IPS-18a (cell line): ENCODE data around the gene WDPCP.
A peak's percentile ranks its signal among the peaks of the same experiment; 100 is the strongest.
"Not testable (repeated sequence)": the region's sequence is repeated elsewhere in the genome, so short reads cannot be mapped to it uniquely, and the experiment has no call there.

Source experiments
- H3K27ac ChIP-seq: one replicate; pipeline ENCODE4 v1.5.1; 2013; ENCODE audit warnings: low read length
- H3K27me3 ChIP-seq: one replicate; pipeline ENCODE4 v1.6.1; 2013; ENCODE audit warnings: mild to moderate bottlenecking, low read length; ENCODE audit not compliant: control insufficient read depth, insufficient read depth
- H3K36me3 ChIP-seq: one replicate; pipeline ENCODE4 v1.6.1; 2013; ENCODE audit warnings: low read depth, low read length; ENCODE audit not compliant: control insufficient read depth
- H3K4me1 ChIP-seq: one replicate; pipeline ENCODE4 v1.6.1; 2013; ENCODE audit warnings: low read depth, low read length; ENCODE audit not compliant: control insufficient read depth
- H3K4me3 ChIP-seq: one replicate; pipeline ENCODE4 v1.5.1; 2013; ENCODE audit warnings: low read length
- H3K9ac ChIP-seq: one replicate; pipeline ENCODE4 v1.6.1; 2013; ENCODE audit warnings: mild to moderate bottlenecking, low read length, moderate library complexity
- H3K9me3 ChIP-seq: one replicate; pipeline ENCODE4 v1.6.1; 2013; ENCODE audit warnings: low read depth, low read length; ENCODE audit not compliant: control insufficient read depth

WDPCP gene

DNA sequence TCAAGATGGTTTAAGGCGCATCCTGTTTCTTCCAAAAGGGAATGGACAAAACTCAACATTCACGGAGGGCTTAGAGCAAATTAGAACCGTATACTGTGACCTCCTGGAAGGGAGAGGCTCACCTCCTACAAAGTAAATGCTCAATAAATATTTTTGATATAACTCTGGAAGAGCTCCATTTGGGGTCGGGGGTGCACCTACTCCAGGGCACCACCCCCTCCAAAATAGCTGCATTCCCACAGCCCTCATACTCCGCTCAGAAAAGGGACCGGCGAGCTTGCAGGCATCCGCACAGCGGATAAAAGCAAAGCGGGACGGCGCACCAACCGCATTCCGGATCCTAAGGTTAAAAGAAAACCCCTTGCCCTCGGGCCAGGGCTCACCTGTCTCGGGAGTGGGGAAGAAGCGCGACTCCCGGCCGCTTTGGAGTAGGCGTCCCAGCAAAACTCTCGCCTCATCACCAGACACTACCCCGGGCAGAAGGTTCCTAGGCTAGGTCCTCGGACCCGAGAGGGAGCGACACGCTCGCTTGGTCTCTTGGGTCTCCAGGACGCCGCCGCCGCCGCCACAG, 378 bp downstream of the WDPCP start:
- Histone ChIP-seq H3K9ac (peak overlapping the region; percentile 72), H3K4me3 (peak overlapping the region; percentile 88), H3K4me1 (peaks cover 9% of the 10 kb centered on the region), H3K27ac (no peak overlapping the region), H3K27me3 (no peaks in the 10 kb centered on the region), H3K9me3 (no peaks in the 10 kb centered on the region), H3K36me3 (peaks cover 13% of the 10 kb centered on the region)

DNA sequence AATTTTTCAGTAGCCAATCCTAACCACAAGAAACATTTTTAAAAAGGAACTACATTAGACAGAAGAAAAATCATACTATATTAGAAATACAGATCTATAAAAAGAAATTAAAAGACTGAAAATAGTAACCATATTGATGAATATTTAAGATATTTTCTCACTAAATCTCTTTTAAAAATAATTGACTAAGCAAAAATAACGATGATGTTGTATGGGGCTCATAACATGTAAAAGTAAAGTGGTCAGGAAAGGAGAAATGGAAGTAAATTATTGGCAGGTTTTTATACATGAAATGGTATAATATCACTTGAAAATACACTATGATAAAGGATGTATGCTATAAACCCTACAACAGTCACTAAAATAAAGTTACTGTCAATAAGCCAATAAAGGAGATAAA, 5.4 kb downstream of the WDPCP start:
- Histone ChIP-seq H3K27ac (no peak overlapping the region), H3K4me3 (no peak overlapping the region)

GRCh38 chr2:63581298-63581961, 6.8 kb downstream of the WDPCP start:
- H3K27me3 ChIP-seq: no peaks in the 10 kb centered on the region
- H3K9ac ChIP-seq: no peak overlapping the region

More for the DNA sequence above, 5.4 kb downstream of the WDPCP start:
- H3K36me3 ChIP-seq: no peaks in the 10 kb centered on the region
- H3K9me3 ChIP-seq: no peaks in the 10 kb centered on the region
- H3K27me3 ChIP-seq: no peaks in the 10 kb centered on the region
- peaks cover 8% of the 10 kb centered on the region for H3K4me1 ChIP-seq
- no peak overlapping the region for H3K9ac ChIP-seq

DNA sequence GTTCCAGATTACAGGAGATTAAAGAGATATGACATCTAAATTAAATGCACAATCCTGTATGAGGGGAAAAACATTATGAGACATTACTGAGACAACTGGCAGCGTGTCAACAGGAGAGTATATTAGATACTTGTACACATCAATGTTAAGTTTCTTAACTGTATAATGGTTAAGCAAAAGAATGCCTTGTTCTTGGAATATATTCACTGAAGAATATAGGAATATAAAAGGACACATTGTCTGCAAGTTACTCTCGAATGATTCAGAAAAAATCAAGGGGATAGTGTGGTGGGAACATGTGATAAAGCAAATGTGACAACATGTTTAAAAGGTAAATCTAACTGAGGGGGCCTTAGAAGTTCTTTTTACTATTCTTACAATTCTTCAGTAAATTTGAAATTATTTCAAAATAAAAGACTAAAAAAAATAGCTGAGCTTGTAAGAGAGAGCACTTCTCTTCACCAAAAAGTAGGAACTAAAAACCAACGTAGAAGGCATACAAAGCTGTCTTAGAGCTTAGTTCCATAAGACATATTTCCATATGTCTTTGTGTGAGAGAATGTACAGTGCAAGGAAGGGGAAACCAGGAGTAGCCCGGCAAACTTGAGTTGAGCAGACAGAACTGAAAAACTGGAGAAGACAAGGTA, 7.5 kb downstream of the WDPCP start:
- H3K9ac ChIP-seq: no peak overlapping the region
- peak overlapping the region; percentile 30 for H3K27ac ChIP-seq
- H3K9me3 ChIP-seq: no peaks in the 10 kb centered on the region
- H3K27me3 ChIP-seq: no peaks in the 10 kb centered on the region
- H3K36me3 ChIP-seq: no peaks in the 10 kb centered on the region
- H3K4me3 ChIP-seq: no peak overlapping the region
- peaks cover 8% of the 10 kb centered on the region for H3K4me1 ChIP-seq

More at GRCh38 chr2:63581298-63581961, 6.8 kb downstream of the WDPCP start:
- H3K9me3 ChIP-seq: no peaks in the 10 kb centered on the region
- H3K36me3 ChIP-seq: no peaks in the 10 kb centered on the region
- H3K4me3 ChIP-seq: no peak overlapping the region
- peak overlapping the region; percentile 30 for H3K27ac ChIP-seq
- H3K4me1 ChIP-seq: peaks cover 8% of the 10 kb centered on the region

- Histone ChIP-seq H3K4me3 (no peak overlapping the region), H3K9ac (no peak overlapping the region), H3K27ac (no peak overlapping the region), H3K36me3 (no peaks in the 10 kb centered on the region), H3K9me3 (no peaks in the 10 kb centered on the region), H3K27me3 (no peaks in the 10 kb centered on the region), H3K4me1 (peaks cover 19% of the 10 kb centered on the region)
These were observed 9.5 kb downstream of the WDPCP start for GRCh38 chr2:63578767-63579166.

DNA sequence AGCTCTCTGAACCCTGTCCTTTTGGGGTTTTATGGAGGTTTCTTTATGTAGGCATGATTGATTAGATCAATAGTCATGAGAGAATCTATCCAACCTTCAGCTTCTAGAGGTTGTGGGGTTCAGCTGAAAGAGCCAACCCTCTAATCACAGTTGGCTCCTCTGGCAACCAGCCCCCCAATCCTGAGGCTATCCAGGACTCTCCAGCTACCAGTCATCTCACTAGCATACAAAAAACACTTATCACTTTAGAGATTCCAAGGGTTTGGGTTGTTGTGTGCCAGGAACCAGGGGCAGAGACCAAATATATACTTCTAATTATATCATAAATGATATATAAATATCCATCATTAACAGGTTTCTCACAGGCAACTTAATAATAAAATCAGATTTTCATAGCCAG, 11.7 kb downstream of the WDPCP start:
- Histone ChIP-seq H3K36me3 (no peaks in the 10 kb centered on the region), H3K9me3 (no peaks in the 10 kb centered on the region)

DNA sequence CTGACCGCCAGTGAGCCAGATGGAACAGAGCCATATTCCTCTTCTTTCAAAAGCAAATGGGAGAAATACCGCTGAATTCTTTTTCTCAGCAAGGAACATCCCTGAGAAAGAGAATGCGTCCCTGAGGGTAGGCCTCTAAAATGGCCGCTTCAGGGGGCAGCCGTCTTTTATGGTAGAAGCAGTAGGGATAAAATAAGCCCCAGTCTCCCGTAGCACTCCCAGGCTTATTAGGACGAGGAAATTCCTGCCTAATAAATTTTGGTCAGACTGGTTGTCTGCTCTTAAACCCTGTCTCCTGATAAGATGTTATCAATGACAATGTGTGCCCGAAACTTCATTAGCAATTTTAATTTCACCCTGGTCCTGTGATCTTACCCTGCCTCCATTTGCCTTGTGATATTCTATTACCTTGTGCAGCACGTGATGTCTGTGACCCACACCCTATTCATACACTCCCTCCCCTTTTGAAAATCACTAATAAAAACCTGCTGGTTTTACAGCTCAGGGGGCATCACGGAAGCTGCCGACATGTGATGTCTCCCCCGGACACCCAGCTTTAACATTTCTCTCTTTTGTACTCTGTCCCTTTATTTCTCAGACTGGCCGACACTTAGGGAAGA, 14.4 kb downstream of the WDPCP start:
- H3K36me3 ChIP-seq, H3K9me3 ChIP-seq, H3K27me3 ChIP-seq: not testable (repeated sequence)
- Histone ChIP-seq H3K4me1 (peaks cover 25% of the 10 kb centered on the region), H3K9ac (peak overlapping the region; percentile 62), H3K27ac (peak overlapping the region; percentile 81), H3K4me3 (peak overlapping the region; percentile 40)

More for the DNA sequence above, 11.7 kb downstream of the WDPCP start:
- Histone ChIP-seq H3K4me1 (peaks cover 24% of the 10 kb centered on the region), H3K27ac (no peak overlapping the region), H3K27me3 (no peaks in the 10 kb centered on the region), H3K9ac (no peak overlapping the region), H3K4me3 (no peak overlapping the region)

GRCh38 chr2:63573026-63573425, 15.3 kb downstream of the WDPCP start:
- H3K27ac ChIP-seq: peak overlapping the region; percentile 81
- not testable (repeated sequence) for H3K27me3 ChIP-seq, H3K9me3 ChIP-seq, H3K36me3 ChIP-seq
- H3K9ac ChIP-seq: peak overlapping the region; percentile 62
- peaks cover 19% of the 10 kb centered on the region for H3K4me1 ChIP-seq
- H3K4me3 ChIP-seq: peak overlapping the region; percentile 27

- H3K27me3 ChIP-seq: no peaks in the 10 kb centered on the region
- H3K9me3 ChIP-seq: peaks cover 3% of the 10 kb centered on the region
- no peak overlapping the region for H3K9ac ChIP-seq
- H3K36me3 ChIP-seq: no peaks in the 10 kb centered on the region
- peak overlapping the region; percentile 9 for H3K27ac ChIP-seq
- H3K4me1 ChIP-seq: peaks cover 19% of the 10 kb centered on the region
- H3K4me3 ChIP-seq: no peak overlapping the region
These were observed 16.3 kb downstream of the WDPCP start for GRCh38 chr2:63572001-63572400.

DNA sequence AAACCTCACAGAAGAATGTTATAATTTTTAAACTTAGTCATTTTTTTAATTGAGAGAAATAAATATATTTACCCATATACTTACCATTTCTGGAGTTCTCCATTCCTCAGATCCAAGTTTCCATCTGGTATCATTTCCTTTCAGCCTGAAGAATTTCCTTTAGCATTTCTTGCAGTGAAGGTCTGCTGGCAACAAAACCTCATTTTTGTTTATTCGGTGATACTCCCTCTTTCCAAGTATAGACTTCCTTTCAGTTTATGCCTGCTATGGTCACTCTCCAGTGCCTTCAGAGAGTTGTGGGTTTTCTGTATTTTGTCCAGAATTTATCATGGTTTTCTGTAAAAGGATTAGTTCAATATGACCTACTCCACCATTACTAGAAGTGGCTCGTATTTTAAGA, 17.0 kb downstream of the WDPCP start:
- Histone ChIP-seq H3K4me1 (peaks cover 19% of the 10 kb centered on the region), H3K9me3 (peaks cover 3% of the 10 kb centered on the region), H3K4me3 (no peak overlapping the region), H3K27ac (peak overlapping the region; percentile 57), H3K9ac (no peak overlapping the region), H3K36me3 (no peaks in the 10 kb centered on the region), H3K27me3 (no peaks in the 10 kb centered on the region)

GRCh38 chr2:63569740-63570139, 18.5 kb downstream of the WDPCP start:
- H3K9me3 ChIP-seq: peaks cover 3% of the 10 kb centered on the region
- H3K36me3 ChIP-seq: no peaks in the 10 kb centered on the region

More at GRCh38 chr2:63569740-63570139, 18.5 kb downstream of the WDPCP start:
- Histone ChIP-seq H3K27me3 (no peaks in the 10 kb centered on the region), H3K4me3 (no peak overlapping the region), H3K4me1 (peaks cover 16% of the 10 kb centered on the region), H3K27ac (no peak overlapping the region), H3K9ac (no peak overlapping the region)
